Transverse colon (tissue), 4 donors: ENCODE results near the gene SYT17. TPM values are rescaled to one million over a fixed set of nuclear protein-coding genes. Genes with fewer than 3 reads are reported as not detected.

ENCODE experiments used
- DNase-seq: peaks from one replicate; pipeline ENCODE4 v3.0.0-alpha.2; 2019
- H3K27ac ChIP-seq, 4 donors: fragments of 200-600 bp; sonication (generic); 2 replicates each; pipeline ENCODE4 v1.5.1; 2016 to 2018; ENCODE audit warnings: inconsistent platforms in 4 of 4
- H3K27me3 ChIP-seq: fragments of 200-600 bp; sonication (generic); 2 replicates; pipeline ENCODE4 v1.5.1; 2017; ENCODE audit warnings: inconsistent platforms
- H3K36me3 ChIP-seq, 4 donors: fragments of 200-600 bp; sonication (generic); 2 replicates each; pipeline ENCODE4 v1.5.1; 2017 to 2019; ENCODE audit warnings: inconsistent platforms in 4 of 4
- H3K4me1 ChIP-seq, 4 donors: fragments of 200-600 bp; sonication (generic); 2 replicates each; pipeline ENCODE4 v1.5.1; 2017 to 2020; ENCODE audit warnings: inconsistent platforms in 4 of 4
- H3K4me3 ChIP-seq, 4 donors: fragments of 200-600 bp; sonication (generic); 1 replicate in 1 of 4; 2 replicates in 3 of 4; pipeline versions ENCODE4 v1.5.1 to v1.6.1; 2017 to 2019; ENCODE audit warnings: inconsistent platforms in 4 of 4
- H3K9me3 ChIP-seq, 2 donors: fragments of 200-600 bp; sonication (generic); 2 replicates each; pipeline ENCODE4 v1.5.1; 2017 to 2019; ENCODE audit warnings: inconsistent platforms in 2 of 2
- EP300 ChIP-seq: sonication (generic); formaldehyde crosslinking; IDR thresholded peaks from one replicate; pipeline ENCODE4 v1.6.1; 2017; ENCODE audit warnings: antibody characterized with exemption, low read depth
- POLR2A ChIP-seq: fragments of 450-650 bp; IDR thresholded peaks from one replicate; pipeline ENCODE4 v1.6.1; 2016; ENCODE audit warnings: antibody characterized with exemption, mild to moderate bottlenecking, moderate library complexity
- POLR2AphosphoS5 ChIP-seq, 3 donors: sonication (generic); formaldehyde crosslinking; IDR thresholded peaks; one replicate each; pipeline ENCODE4 v1.6.1; 2016; ENCODE audit warnings: antibody characterized with exemption in 3 of 3
- WGBS, 2 donors: methylation state at CpG; one replicate each; pipeline ENCODE4 v1.1.5; 2018; ENCODE audit warnings: low coverage in 1 of 2; 5-methylcytosine and 5-hydroxymethylcytosine counted together
- in situ Hi-C, 4 donors: fragments of 200-750 bp; cut with MboI; loops; one replicate each; pipeline versions ENCODE4 v1.15.0 to v1.15.1; 2017; ENCODE audit warnings: low sequenced_read_pairs in 3 of 4, low pct_ligation_motif_present in 1 of 4, low pct_unique_long_range_greater_than_20kb in 1 of 4
- intact Hi-C: fragments of 100-400 bp; cut with DNase I; formaldehyde crosslinking; loops from one replicate; pipeline ENCODE4 v1.15.1; 2023; ENCODE audit warnings: low total_unique reads
- total RNA-seq, 4 donors: library from RNA; depleted of rRNA; stranded (reverse); fragments of >200 nt; gene quantifications; one replicate each; pipeline ENCODE4 v1.1.0, GENCODE V29; 2016
- TF ChIP-seq, protein P1 (sequence below), 5 experiments: fragments of 200-600 bp in 3 of 5; fragments of 450-650 bp in 2 of 5; sonication (generic) in 3 of 5; IDR thresholded peaks; 1 replicate in 2 of 5; 2 replicates in 3 of 5; pipeline ENCODE4 v1.5.1; 2016 to 2017; ENCODE audit warnings: antibody characterized with exemption in 5 of 5, inconsistent platforms in 3 of 5, mild to moderate bottlenecking in 2 of 5, moderate library complexity in 1 of 5

The SYT17 gene
- total RNA-seq, 4 donors from 2014 or later = 9.1 to 51.7 (median 19.1) TPM

DNA sequence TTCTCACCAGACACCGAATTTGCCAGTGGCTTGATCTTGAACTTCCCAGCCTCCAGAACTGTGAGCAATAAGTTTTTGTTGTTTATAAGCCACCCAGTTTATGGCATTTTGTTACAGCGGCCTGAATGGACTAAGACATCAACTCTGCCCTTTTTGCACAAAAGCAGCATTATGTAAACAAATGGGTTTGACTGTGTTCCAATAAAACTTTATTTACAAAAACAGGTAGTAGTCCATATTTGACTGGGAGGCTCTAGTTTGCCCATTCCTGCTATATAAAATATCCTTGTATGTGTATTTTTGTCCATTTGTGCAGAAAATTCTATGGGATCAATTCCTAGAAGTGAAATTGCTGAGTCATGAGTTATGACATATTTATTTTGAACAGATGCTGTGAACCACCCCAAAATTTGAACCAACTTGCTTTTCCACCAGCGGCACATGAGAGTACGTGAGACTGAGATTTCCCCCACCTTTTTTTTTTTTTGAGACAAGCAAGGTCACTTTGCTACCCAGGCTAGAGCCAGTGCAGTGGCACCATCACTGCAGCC, 96.2 kb downstream of the SYT17 start:
- no peaks in the 10 kb centered on the region for H3K36me3 ChIP-seq
- intact Hi-C loops (no loop called here), in situ Hi-C loops (no loop called here)
- TF ChIP-seq, protein P1, sequence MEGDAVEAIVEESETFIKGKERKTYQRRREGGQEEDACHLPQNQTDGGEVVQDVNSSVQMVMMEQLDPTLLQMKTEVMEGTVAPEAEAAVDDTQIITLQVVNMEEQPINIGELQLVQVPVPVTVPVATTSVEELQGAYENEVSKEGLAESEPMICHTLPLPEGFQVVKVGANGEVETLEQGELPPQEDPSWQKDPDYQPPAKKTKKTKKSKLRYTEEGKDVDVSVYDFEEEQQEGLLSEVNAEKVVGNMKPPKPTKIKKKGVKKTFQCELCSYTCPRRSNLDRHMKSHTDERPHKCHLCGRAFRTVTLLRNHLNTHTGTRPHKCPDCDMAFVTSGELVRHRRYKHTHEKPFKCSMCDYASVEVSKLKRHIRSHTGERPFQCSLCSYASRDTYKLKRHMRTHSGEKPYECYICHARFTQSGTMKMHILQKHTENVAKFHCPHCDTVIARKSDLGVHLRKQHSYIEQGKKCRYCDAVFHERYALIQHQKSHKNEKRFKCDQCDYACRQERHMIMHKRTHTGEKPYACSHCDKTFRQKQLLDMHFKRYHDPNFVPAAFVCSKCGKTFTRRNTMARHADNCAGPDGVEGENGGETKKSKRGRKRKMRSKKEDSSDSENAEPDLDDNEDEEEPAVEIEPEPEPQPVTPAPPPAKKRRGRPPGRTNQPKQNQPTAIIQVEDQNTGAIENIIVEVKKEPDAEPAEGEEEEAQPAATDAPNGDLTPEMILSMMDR (IDR thresholded peaks at IDR 0.05) = no peak
- TF ChIP-seq POLR2A (no peak), POLR2AphosphoS5 (IDR thresholded peaks at IDR 0.05) (no peak), EP300 (no peak)
- no peak overlapping the region for H3K27ac ChIP-seq
- H3K9me3 ChIP-seq = no peaks in the 10 kb centered on the region
- H3K27me3 ChIP-seq = no peaks in the 10 kb centered on the region
- H3K4me1 ChIP-seq = no peaks in the 10 kb centered on the region
- WGBS, 2 donors = 69 to 93% methylated on average over 3 to 4 of the region's 4 CpGs
- no peak for DNase-seq
- no peak overlapping the region for H3K4me3 ChIP-seq

DNA sequence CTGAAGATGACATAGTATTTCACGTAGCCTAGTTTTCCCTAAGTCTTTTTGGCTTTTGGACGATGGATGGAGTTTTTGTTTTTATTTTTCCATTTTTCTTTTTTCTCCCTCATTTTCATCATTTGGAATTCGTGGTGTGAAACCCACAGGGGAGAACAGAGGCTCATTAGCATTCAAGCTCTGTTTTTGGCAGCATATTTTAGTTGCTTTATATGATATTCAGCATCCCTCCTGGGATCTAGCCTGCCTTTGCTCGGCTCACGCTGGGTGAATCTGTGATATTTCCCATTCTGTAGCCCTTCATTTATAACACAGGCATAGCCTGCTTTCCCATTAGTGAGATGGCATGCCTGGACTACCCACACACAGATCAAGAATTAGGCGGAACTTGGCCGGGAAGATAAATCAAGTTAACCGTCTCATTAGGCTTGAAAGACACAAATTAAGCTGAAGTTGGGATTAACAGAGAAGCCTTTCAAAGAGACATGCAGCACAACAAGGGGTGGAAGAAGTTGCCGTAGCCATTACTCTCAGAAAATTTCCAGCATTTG, 97.4 kb downstream of the SYT17 start:
- TF ChIP-seq EP300 (no peak), POLR2A (no peak), POLR2AphosphoS5 (IDR thresholded peaks at IDR 0.05) (no peak)
- TF ChIP-seq, protein P1 (IDR thresholded peaks at IDR 0.05) = no peak
- Histone ChIP-seq H3K4me1 (no peaks in the 10 kb centered on the region), H3K27ac (no peak overlapping the region), H3K36me3 (no peaks in the 10 kb centered on the region), H3K9me3 (no peaks in the 10 kb centered on the region), H3K4me3 (no peak overlapping the region), H3K27me3 (no peaks in the 10 kb centered on the region)
- intact Hi-C loops = no loop called here
- in situ Hi-C loops = no loop called here
- no peak for DNase-seq
- 84 to 89% methylated on average over 9 of the region's 9 CpGs for WGBS, 2 donors

DNA sequence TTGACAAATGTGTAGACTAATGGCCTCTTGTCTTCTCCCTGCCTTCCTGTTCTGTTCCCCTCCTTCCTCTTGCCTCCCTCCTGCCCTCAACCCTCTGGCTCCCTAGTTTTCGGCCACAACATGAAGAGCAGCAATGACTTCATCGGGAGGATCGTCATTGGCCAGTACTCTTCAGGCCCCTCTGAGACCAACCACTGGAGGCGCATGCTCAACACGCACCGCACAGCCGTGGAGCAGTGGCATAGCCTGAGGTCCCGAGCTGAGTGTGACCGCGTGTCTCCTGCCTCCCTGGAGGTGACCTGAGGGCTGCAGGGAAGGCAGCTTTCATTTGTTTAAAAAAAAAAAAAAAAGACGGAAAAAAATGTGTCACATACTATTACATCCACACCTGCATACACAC, 98.7 kb downstream of the SYT17 start:
- intact Hi-C loops (no loop called here), in situ Hi-C loops (no loop called here)
- no peak for TF ChIP-seq EP300
- TF ChIP-seq POLR2A = no peak
- TF ChIP-seq POLR2AphosphoS5 (IDR thresholded peaks at IDR 0.05) = no peak
- TF ChIP-seq, protein P1 (IDR thresholded peaks at IDR 0.05) = no peak
- H3K4me3 ChIP-seq = no peak overlapping the region
- no peak overlapping the region for H3K27ac ChIP-seq
- WGBS, 2 donors = 97 to 100% methylated on average over 3 to 11 of the region's 11 CpGs
- no peaks in the 10 kb centered on the region for H3K9me3 ChIP-seq
- no peaks in the 10 kb centered on the region for H3K4me1 ChIP-seq
- no peaks in the 10 kb centered on the region for H3K27me3 ChIP-seq
- H3K36me3 ChIP-seq = no peaks in the 10 kb centered on the region
- no peak for DNase-seq

DNA sequence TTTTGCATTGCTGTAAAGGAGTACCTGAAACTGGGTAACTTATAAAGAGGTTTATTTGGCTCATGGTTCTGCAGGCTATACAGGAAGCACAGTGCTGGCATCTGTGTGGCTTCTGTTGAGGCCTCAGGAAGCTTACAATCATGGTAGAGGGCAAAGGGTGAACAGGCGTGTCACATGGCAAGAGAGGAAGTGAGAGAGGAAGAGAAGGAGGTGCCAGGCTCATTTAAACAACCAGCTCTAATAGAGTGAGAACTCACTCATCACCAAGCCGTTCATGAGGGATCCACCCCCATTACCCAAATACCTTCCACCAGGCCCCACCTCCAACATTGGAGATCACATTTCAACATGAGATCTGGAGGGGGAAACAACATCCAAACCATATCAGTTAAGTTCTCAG, 101.1 kb downstream of the SYT17 start:
- TF ChIP-seq EP300 (no peak), POLR2A (no peak), POLR2AphosphoS5 (IDR thresholded peaks at IDR 0.05) (no peak)
- TF ChIP-seq, protein P1 (IDR thresholded peaks at IDR 0.05) = no peak
- H3K9me3 ChIP-seq = no peaks in the 10 kb centered on the region
- no peak overlapping the region for H3K4me3 ChIP-seq
- 60% methylated on average over 1 to 2 of the region's 2 CpGs for WGBS, 2 donors
- H3K36me3 ChIP-seq = no peaks in the 10 kb centered on the region
- intact Hi-C loops = no loop called here
- H3K4me1 ChIP-seq = no peaks in the 10 kb centered on the region
- in situ Hi-C loops = no loop called here
- DNase-seq = no peak
- H3K27ac ChIP-seq = no peak overlapping the region
- H3K27me3 ChIP-seq = no peaks in the 10 kb centered on the region
